ENCODE results near the gene LCAT. TPM values are rescaled to one million over a fixed set of nuclear protein-coding genes. Genes with fewer than 3 reads are reported as not detected.
"Not testable (repeated sequence)": the region's sequence is repeated elsewhere in the genome, so short reads cannot be mapped to it uniquely, and the experiment has no call there.

The LCAT gene
- total RNA-seq, 1 donor from 2014 or later = 17.0 TPM

DNA sequence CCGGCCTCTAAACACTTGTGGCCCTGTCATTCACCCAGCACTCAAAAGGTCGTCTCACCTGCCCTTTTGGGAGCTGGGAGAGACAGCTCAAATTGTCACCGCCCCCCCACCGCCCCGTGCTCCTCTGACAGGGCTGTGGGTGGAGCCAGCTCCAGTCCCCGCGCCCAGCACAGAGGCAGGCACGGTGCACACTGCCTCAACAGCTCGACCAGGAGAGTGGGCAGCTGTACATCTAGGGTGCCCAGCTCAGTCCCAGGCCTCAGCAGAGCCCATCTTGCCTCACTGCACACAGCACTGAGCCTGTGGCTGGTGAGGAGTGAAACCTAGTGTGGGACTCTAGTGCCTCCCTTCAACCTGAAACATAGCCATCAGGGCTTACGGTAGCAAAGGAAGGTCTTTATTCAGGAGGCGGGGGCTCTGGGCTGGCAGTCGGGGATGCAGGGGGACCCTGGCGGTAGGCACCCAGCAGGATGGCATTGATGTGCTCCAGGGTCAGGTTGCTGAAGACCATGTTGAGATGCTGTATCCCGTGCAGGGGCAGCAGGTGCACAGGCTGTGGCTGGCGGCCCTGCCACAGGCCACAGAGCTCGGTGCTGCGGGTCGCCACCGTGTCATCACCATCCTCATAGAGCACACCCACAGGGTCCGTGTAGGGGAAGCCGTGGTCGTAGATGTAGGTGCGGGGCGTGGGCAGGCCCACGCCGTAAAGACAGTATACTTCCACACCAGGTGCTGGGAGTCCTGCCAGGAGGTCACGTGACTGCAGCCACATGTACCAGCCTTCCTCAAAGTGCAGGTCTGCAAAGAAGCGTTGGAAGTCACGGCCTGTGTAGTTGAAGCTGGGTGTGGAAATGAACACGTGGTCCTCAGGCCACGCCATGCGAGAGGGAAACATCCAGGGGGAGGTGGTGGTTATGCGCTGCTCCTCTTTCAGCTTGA lies 4.1 kb downstream of the LCAT start:
- POLR2A ChIA-PET = interaction anchor here (0.8 kb wide), 1 partner anchor 60 kb away, joined by 3 read pairs; no protein-coding TSS in a partner anchor
- H3K27me3 Mint-ChIP-seq = no peaks in the 10 kb centered on the region

DNA sequence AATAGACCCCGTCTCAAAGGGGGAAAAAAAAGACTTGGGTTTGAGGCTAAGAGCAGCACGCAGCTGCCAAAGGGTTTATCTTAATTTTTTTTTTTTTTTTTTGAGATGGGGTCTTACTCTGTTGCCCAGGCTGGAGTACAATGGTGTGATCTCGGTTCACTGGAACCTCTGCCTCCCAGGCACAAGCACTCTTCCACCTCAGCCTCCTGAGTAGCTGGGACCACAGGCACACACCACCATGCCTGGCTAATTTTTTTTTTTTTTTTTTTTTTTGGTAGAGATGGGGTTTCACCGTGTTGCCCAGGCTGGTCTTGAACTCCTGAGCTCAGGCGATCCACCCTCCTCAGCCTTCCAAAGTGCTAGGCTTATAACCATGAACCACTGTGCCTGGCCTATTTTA lies 6.2 kb downstream of the LCAT start:
- H3K27me3 Mint-ChIP-seq; H3K4me3 Mint-ChIP-seq; ATAC-seq (ENCODE audit: low read depth); H3K9me3 Mint-ChIP-seq; DNase-seq; H3K27ac Mint-ChIP-seq: not testable (repeated sequence)
- intact Hi-C loops (cut with micrococcal nuclease) = loop anchor here (2.0 kb wide), 1 partner anchor 269 kb away; no protein-coding TSS in a partner anchor
- H3K36me3 Mint-ChIP-seq (ENCODE audit: low read depth) = peaks cover 40% of the 10 kb centered on the region
- H3K4me1 Mint-ChIP-seq = peaks cover 37% of the 10 kb centered on the region
- POLR2A ChIA-PET = interaction anchor here (0.6 to 3.4 kb wide), 4 partner anchors 30 to 121 kb away, joined by 4 to 28 read pairs (median 24); partner anchors contain the start of genes DDX28, DUS2 and SLC12A4
- CTCF ChIA-PET = interaction anchor here (0.7 kb wide), 1 partner anchor 54 kb away, joined by 3 read pairs; no protein-coding TSS in a partner anchor

More for the DNA sequence above, 4.1 kb downstream of the LCAT start:
- peaks cover 22% of the 10 kb centered on the region for H3K36me3 Mint-ChIP-seq (ENCODE audit: low read depth)
- intact Hi-C loops (cut with micrococcal nuclease) = no loop called here
- no peaks in the 10 kb centered on the region for H3K9me3 Mint-ChIP-seq
- ATAC-seq (ENCODE audit: low read depth) (no peak), DNase-seq (no peak)
- CTCF ChIA-PET = interaction anchor here (1.5 to 2.9 kb wide), 3 partner anchors 47 to 101 kb away, joined by 4 to 15 read pairs (median 12); no protein-coding TSS in a partner anchor
- peaks cover 37% of the 10 kb centered on the region for H3K4me1 Mint-ChIP-seq
- H3K27ac Mint-ChIP-seq = peak overlapping the region; percentile 66
- TF ChIP-seq, protein P1, sequence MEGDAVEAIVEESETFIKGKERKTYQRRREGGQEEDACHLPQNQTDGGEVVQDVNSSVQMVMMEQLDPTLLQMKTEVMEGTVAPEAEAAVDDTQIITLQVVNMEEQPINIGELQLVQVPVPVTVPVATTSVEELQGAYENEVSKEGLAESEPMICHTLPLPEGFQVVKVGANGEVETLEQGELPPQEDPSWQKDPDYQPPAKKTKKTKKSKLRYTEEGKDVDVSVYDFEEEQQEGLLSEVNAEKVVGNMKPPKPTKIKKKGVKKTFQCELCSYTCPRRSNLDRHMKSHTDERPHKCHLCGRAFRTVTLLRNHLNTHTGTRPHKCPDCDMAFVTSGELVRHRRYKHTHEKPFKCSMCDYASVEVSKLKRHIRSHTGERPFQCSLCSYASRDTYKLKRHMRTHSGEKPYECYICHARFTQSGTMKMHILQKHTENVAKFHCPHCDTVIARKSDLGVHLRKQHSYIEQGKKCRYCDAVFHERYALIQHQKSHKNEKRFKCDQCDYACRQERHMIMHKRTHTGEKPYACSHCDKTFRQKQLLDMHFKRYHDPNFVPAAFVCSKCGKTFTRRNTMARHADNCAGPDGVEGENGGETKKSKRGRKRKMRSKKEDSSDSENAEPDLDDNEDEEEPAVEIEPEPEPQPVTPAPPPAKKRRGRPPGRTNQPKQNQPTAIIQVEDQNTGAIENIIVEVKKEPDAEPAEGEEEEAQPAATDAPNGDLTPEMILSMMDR (IDR thresholded peaks at IDR 0.05) = no peak
- H3K4me3 Mint-ChIP-seq = peak overlapping the region; percentile 4

DNA sequence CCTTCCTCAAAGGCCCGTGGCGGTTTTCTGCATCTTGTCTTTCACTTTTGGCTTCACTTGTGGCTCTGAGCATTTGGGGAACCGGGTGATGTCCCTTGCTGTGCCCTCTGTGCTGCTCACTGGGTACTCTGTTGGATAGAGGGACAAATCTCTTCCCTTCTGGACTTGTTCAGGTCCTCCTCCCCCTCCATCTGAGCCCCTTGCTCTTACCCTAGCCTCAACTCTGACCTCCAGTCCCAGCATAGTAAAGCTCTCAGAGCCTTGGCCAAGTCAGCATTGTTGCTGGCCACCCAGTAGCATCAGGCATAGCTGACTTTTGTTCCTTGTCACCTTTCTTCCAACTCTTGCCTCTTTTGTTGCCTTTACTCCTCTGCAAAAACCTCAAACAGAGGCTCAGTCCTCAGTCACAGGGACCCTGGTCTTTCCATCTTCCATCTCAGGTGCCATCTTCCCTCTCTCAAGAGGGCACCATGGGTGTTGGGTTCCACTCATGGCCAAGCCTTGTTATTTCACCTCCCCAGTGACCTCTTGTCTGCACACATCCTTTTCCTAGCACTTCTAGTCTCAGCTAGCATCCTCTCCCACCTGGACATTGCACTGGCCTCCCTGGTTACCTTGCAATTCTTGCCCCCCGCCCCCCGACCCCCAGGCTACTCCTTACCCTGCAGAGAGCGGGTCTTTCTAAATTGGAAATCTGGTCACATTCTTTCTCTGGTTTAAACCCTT lies 6.9 kb downstream of the LCAT start:
- peaks cover 37% of the 10 kb centered on the region for H3K4me1 Mint-ChIP-seq
- H3K9me3 Mint-ChIP-seq = no peaks in the 10 kb centered on the region
- peak overlapping the region; percentile 98 for H3K27ac Mint-ChIP-seq
- TF ChIP-seq, protein P1 (IDR thresholded peaks at IDR 0.05) = no peak
- peaks cover 45% of the 10 kb centered on the region for H3K36me3 Mint-ChIP-seq (ENCODE audit: low read depth)
- no peak for DNase-seq
- peak overlapping the region; percentile 99 for H3K4me3 Mint-ChIP-seq
- POLR2A ChIA-PET = interaction anchor here (0.6 to 3.4 kb wide), 26 partner anchors 9 to 1821 kb away, joined by 3 to 30 read pairs (median 8); partner anchors contain the start of genes CARMIL2, DDX28, DPEP2 and DUS2
- H3K27me3 Mint-ChIP-seq = no peaks in the 10 kb centered on the region
- intact Hi-C loops (cut with micrococcal nuclease) = loop anchor here (1.0 to 2.0 kb wide), 7 partner anchors 31 to 268 kb away; partner anchors contain the start of genes DDX28, DUS2, RANBP10 and SLC12A4
- ATAC-seq (ENCODE audit: low read depth) = peak; percentile 63
- CTCF ChIA-PET = interaction anchor here (0.7 to 4.0 kb wide), 6 partner anchors 10 to 121 kb away, joined by 3 to 28 read pairs (median 5); no protein-coding TSS in a partner anchor

DNA sequence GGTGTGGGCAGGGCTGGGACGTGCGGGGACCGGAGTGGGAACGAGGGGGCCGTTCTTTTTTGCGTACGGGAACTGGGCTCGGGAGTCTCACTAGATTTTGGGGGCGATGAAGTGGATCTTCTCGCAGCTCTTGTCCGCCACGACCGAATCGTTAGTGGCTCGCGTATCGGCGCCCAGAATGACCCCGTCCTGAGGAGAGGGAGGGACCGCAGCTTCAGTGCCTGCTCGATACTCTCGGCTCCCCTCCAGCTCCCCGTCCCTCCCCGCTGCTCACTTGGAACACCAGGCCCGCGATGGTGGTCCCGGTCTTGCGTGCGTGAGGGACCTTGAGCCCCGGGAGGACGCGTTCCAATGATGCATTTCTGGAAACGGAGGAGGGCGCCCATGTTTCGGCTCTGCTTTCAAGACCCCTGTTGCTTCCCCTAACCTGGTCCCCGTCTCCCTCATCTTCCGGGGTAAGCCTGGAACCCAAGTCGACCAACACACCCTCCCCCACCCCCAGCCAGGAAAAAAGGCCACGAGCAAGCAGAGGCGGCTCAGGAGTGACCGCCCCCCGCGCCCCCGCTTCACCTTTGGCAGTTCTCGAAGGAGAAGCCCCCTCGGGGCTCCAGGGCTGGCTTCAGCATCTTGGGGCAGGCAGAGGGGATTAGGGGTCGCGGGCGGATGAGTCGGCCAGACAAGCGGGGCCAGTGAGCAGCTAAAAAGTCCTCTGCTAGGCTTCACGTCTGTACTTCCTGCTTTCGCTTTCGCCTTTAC lies 7.6 kb downstream of the LCAT start, which contains the start of gene PSMB10:
Gene PSMB10 (minus strand): TSS at position 727 of the 756 bp plus-strand sequence. CDS start 101 bp downstream, at position 626.
- ATAC-seq (ENCODE audit: low read depth) (peak; percentile 9), DNase-seq (peak; percentile 68)
- CTCF ChIA-PET = interaction anchor here (0.9 to 4.0 kb wide), 8 partner anchors 9 to 120 kb away, joined by 3 to 28 read pairs (median 4); no protein-coding TSS in a partner anchor
- POLR2A ChIA-PET = interaction anchor here (0.5 to 3.4 kb wide), 41 partner anchors 8 to 1822 kb away, joined by 3 to 30 read pairs (median 5); partner anchors contain the start of genes ATP6V0D1, CARMIL2, DDX28 and DPEP2
- Mint-ChIP-seq H3K27me3 (no peaks in the 10 kb centered on the region), H3K4me1 (peaks cover 31% of the 10 kb centered on the region), H3K36me3 (ENCODE audit: low read depth) (peaks cover 48% of the 10 kb centered on the region), H3K4me3 (peak within 1 kb of the TSS; percentile 99), H3K9me3 (no peaks in the 10 kb centered on the region), H3K27ac (peak within 1 kb of the TSS; percentile 98)
- TF ChIP-seq, protein P1 (IDR thresholded peaks at IDR 0.05) = no peak
- intact Hi-C loops (cut with micrococcal nuclease) = loop anchor here (1.0 to 2.0 kb wide), 7 partner anchors 32 to 268 kb away; partner anchors contain the start of genes DDX28, DUS2, RANBP10 and SLC12A4

Data from activated B cell treated with CpG ODN at 0.5 μM for 24 hours (primary cell).